HCT116 (cell line): Measurements from ENCODE around the gene SIGLEC5. TPM values are rescaled to one million over a fixed set of nuclear protein-coding genes. Genes with fewer than 3 reads are reported as not detected.

ENCODE experiments used
- ATAC-seq: fragments of 200-7000 bp; cut with Tn5 transposase; 2 replicates; pipeline ENCODE4 v1.9.1; 2020; ENCODE audit warnings: mild to moderate bottlenecking, moderate library complexity
- BruUV-seq: library from RNA; stranded (reverse); fragments of 400-500 nt; replicated peaks from 2 replicates; lab custom pipeline; 2021; lab: Mats Ljungman, UMichigan
- CTCF ChIA-PET: fragments of 300-600 bp; sonication (Branson Sonifier 250); formaldehyde crosslinking; loops from one replicate; lab custom pipeline; 2021; ENCODE audit warnings: antibody characterized with exemption; lab: Charles Lee
- POLR2A ChIA-PET: fragments of 300-600, 350-600 bp; sonication (Branson Sonifier 250); formaldehyde crosslinking; loops from one replicate; lab custom pipeline; 2021; ENCODE audit warnings: antibody characterized with exemption; lab: Charles Lee
- RAD21 ChIA-PET, 2 experiments: fragments of 300-600 bp; sonication (Branson Sonifier 250); formaldehyde crosslinking; loops; one replicate each; lab custom pipeline; 2023; ENCODE audit warnings: low total read pairs in 2 of 2; ENCODE audit not compliant: uncharacterized antibody in 2 of 2, unreplicated experiment in 2 of 2, low non-redundant PET in 1 of 2; lab: Charles Lee
- DNase-seq: peaks from one replicate; pipeline ENCODE4 v3.0.0-alpha.2; 2010; ENCODE audit warnings: low read depth, low spot score
- H2AFZ ChIP-seq: fragments of 200-600 bp; shearing (Covaris generic), sonication (generic); 2 replicates; pipeline ENCODE4 v1.6.1; 2017; ENCODE audit warnings: low read depth, mixed run types, mixed read lengths, antibody characterized with exemption, low read length; ENCODE audit not compliant: poor library complexity, severe bottlenecking
- H3K27ac ChIP-seq: 2 replicates; pipeline ENCODE4 v1.5.1; 2012; ENCODE audit warnings: low read depth, low read length
- H3K27me3 ChIP-seq: fragments of 200-600 bp; sonication (generic); 2 replicates; pipeline ENCODE4 v1.6.1; 2016; ENCODE audit warnings: mixed run types, low read length, mixed read lengths; ENCODE audit not compliant: insufficient read depth
- H3K36me3 ChIP-seq, 2 experiments: fragments of 200-500 bp in 1 of 2; fragments of 200-600 bp in 1 of 2; sonication (Bioruptor generic) in 1 of 2; sonication (generic) in 1 of 2; 2 replicates each; pipeline versions ENCODE4 v1.5.1 to v1.6.1; 2014 to 2016; ENCODE audit warnings: low read length in 2 of 2, inconsistent platforms in 1 of 2, mixed read lengths in 1 of 2, mixed run types in 1 of 2; ENCODE audit not compliant: insufficient read depth in 2 of 2, control insufficient read depth in 1 of 2
- H3K4me1 ChIP-seq, 2 experiments: fragments of 200-600 bp in 1 of 2; sonication (generic) in 1 of 2; 2 replicates each; pipeline versions ENCODE4 v1.5.1 to v1.6.1; 2012 to 2017; ENCODE audit warnings: low read length in 2 of 2, inconsistent platforms in 1 of 2, mild to moderate bottlenecking in 1 of 2, mixed read lengths in 1 of 2, mixed run types in 1 of 2, moderate library complexity in 1 of 2; ENCODE audit not compliant: insufficient read depth in 2 of 2, control insufficient read depth in 1 of 2
- H3K4me2 ChIP-seq: fragments of 200-600 bp; sonication (generic); 2 replicates; pipeline ENCODE4 v1.6.1; 2017; ENCODE audit warnings: mixed run types, low read length, mixed read lengths
- H3K4me3 ChIP-seq, 2 experiments: fragments of 200-600 bp in 1 of 2; sonication (generic) in 1 of 2; replicated peaks in 1 of 2; 2 replicates each; pipeline ENCODE4 v1.5.1; 2011 to 2016; ENCODE audit warnings: low read length in 2 of 2, control low read depth in 1 of 2, low read depth in 1 of 2, mild to moderate bottlenecking in 1 of 2, mixed read lengths in 1 of 2, mixed run types in 1 of 2
- H3K79me2 ChIP-seq: fragments of 200-600 bp; sonication (generic); 2 replicates; pipeline ENCODE4 v1.6.1; 2017; ENCODE audit warnings: mild to moderate bottlenecking, mixed run types, low read length, moderate library complexity, mixed read lengths; ENCODE audit not compliant: insufficient read depth
- H3K9ac ChIP-seq: fragments of 200-600 bp; sonication (generic); 2 replicates; pipeline ENCODE4 v1.6.1; 2016; ENCODE audit warnings: low read length, mixed read lengths
- H3K9me2 ChIP-seq: fragments of 200-600 bp; sonication (generic), shearing (Covaris generic); 2 replicates; pipeline ENCODE4 v1.6.1; 2017; ENCODE audit warnings: mixed run types, mild to moderate bottlenecking, moderate library complexity; ENCODE audit not compliant: insufficient read depth
- H3K9me3 ChIP-seq, 2 experiments: fragments of 200-500 bp in 1 of 2; fragments of 200-600 bp in 1 of 2; sonication (Bioruptor generic) in 1 of 2; sonication (generic) in 1 of 2; 2 replicates each; pipeline ENCODE4 v1.6.1; 2014 to 2017; ENCODE audit warnings: low read length in 2 of 2, mixed read lengths in 2 of 2, inconsistent platforms in 1 of 2, low read depth in 1 of 2, mild to moderate bottlenecking in 1 of 2, mixed run types in 1 of 2, moderate library complexity in 1 of 2; ENCODE audit not compliant: control insufficient read depth in 1 of 2, insufficient read depth in 1 of 2
- H4K20me1 ChIP-seq: fragments of 200-600 bp; sonication (generic), shearing (Covaris generic); 2 replicates; pipeline ENCODE4 v1.6.1; 2017; ENCODE audit warnings: mixed run types, mild to moderate bottlenecking, moderate library complexity; ENCODE audit not compliant: insufficient read depth
- CTCF ChIP-seq, 3 experiments: fragments of 200-600 bp in 1 of 3; sonication (generic) in 1 of 3; IDR thresholded peaks in 2 of 3; conservative IDR thresholded peaks in 1 of 3; 2 replicates each; pipeline ENCODE4 v1.5.1; 2012 to 2017; ENCODE audit warnings: low read depth in 2 of 3, low read length in 2 of 3, antibody characterized with exemption in 1 of 3, borderline replicate concordance in 1 of 3, control low read depth in 1 of 3, mild to moderate bottlenecking in 1 of 3, mixed read lengths in 1 of 3, mixed run types in 1 of 3, moderate library complexity in 1 of 3; ENCODE audit not compliant: insufficient read depth in 1 of 3
- EGR1 ChIP-seq: IDR thresholded peaks from 2 replicates; pipeline ENCODE4 v1.6.1; 2012; ENCODE audit warnings: low read depth
- ELF1 ChIP-seq: IDR thresholded peaks from 2 replicates; pipeline ENCODE4 v1.6.1; 2012; ENCODE audit warnings: low read depth, borderline replicate concordance
- EZH2 ChIP-seq: fragments of 200-600 bp; sonication (generic); IDR thresholded peaks from 2 replicates; pipeline ENCODE4 v1.6.1; 2017; ENCODE audit warnings: antibody characterized with exemption, mixed run types
- JUND ChIP-seq: IDR thresholded peaks from 2 replicates; pipeline ENCODE4 v1.6.1; 2012
- MAX ChIP-seq: IDR thresholded peaks from 2 replicates; pipeline ENCODE4 v1.6.1; 2012
- POLR2A ChIP-seq: IDR thresholded peaks from 2 replicates; pipeline ENCODE4 v1.7.0; 2011; ENCODE audit warnings: borderline replicate concordance; ENCODE audit not compliant: insufficient read depth, insufficient read length; ENCODE audit errors: extremely low read depth
- REST ChIP-seq: IDR thresholded peaks from 2 replicates; pipeline ENCODE4 v1.6.1; 2012; ENCODE audit warnings: low read depth
- SP1 ChIP-seq: IDR thresholded peaks from 2 replicates; pipeline ENCODE4 v1.6.1; 2012; ENCODE audit warnings: low read depth
- SRF ChIP-seq: IDR thresholded peaks from 2 replicates; pipeline ENCODE4 v1.6.1; 2012; ENCODE audit warnings: low read depth
- ZBTB33 ChIP-seq: IDR thresholded peaks from 2 replicates; pipeline ENCODE4 v1.6.1; 2011; ENCODE audit warnings: mild to moderate bottlenecking, low read length, moderate library complexity; ENCODE audit not compliant: insufficient replicate concordance; ENCODE audit errors: extremely low read depth
- ZFX ChIP-seq: fragments of 450-650 bp; IDR thresholded peaks from 2 replicates; pipeline ENCODE4 v1.6.1; 2017
- ZNF274 ChIP-seq: fragments of 200-500 bp; sonication (Bioruptor generic); IDR thresholded peaks from 2 replicates; pipeline ENCODE4 v1.6.1; 2014; ENCODE audit warnings: mild to moderate bottlenecking, low read depth, low read length, inconsistent platforms
- intact Hi-C: fragments of 100-400 bp; cut with micrococcal nuclease; formaldehyde crosslinking; loops from 2 replicates; pipeline ENCODE4 v1.10.0; 2022
- total RNA-seq: library from RNA; stranded (reverse); gene quantifications from one replicate; pipeline ENCODE4 v1.2.1, GENCODE V29; 2021; ENCODE audit not compliant: unreplicated experiment

The SIGLEC5 gene
- total RNA-seq, 1 experiment from 2014 or later: not detected

- no peaks in the 10 kb centered on the region for H4K20me1 ChIP-seq
- H3K79me2 ChIP-seq: no peaks in the 10 kb centered on the region
- no peak overlapping the region for H3K9ac ChIP-seq
- no peak overlapping the region for H2AFZ ChIP-seq
- no peak for TF ChIP-seq ELF1
- TF ChIP-seq EZH2: no peak
- TF ChIP-seq SP1: no peak
- no peak for TF ChIP-seq MAX
- TF ChIP-seq, all 23 proteins: peak for 0
- POLR2A ChIA-PET: no interaction called here
- ATAC-seq (no peak), DNase-seq (no peak)
- H3K36me3 ChIP-seq: 0 out of 4 replicates have a peak, but pooled peaks cover 0 to 2% of the 10 kb centered on the region in 2 experiments
- H3K27me3 ChIP-seq: no peaks in the 10 kb centered on the region
- CTCF ChIA-PET: no interaction called here
- no peak overlapping the region for H3K4me3 ChIP-seq
- no peak overlapping the region for H3K4me2 ChIP-seq
- no peak overlapping the region for H3K27ac ChIP-seq
- intact Hi-C loops: no loop called here
- peaks cover 4 to 12% of the 10 kb centered on the region in 2 experiments; a peak in 2 of 4 replicates for H3K4me1 ChIP-seq
- RAD21 ChIA-PET: no interaction called here
- no TSS peak for BruUV-seq
- peaks cover 7 to 9% of the 10 kb centered on the region in 2 experiments; a peak in 2 of 4 replicates for H3K9me3 ChIP-seq
- H3K9me2 ChIP-seq: no peaks in the 10 kb centered on the region
Measured at GRCh38 chr19:51592521-51592920, 37.7 kb downstream of the SIGLEC5 start.

- Histone ChIP-seq H3K9ac (no peak overlapping the region), H3K4me3 (no peak overlapping the region), H3K9me3 (peaks cover 7 to 20% of the 10 kb centered on the region in 2 experiments; a peak in 2 of 4 replicates), H3K4me2 (no peak overlapping the region), H3K27ac (no peak overlapping the region), H4K20me1 (no peaks in the 10 kb centered on the region), H3K27me3 (no peaks in the 10 kb centered on the region), H3K9me2 (no peaks in the 10 kb centered on the region), H3K4me1 (peaks cover 4 to 12% of the 10 kb centered on the region in 2 experiments; a peak in 2 of 4 replicates), H3K79me2 (no peaks in the 10 kb centered on the region), H3K36me3 (peaks cover 4 to 16% of the 10 kb centered on the region in 2 experiments; a peak in 3 of 4 replicates), H2AFZ (no peak overlapping the region)
- CTCF ChIA-PET: no interaction called here
- ATAC-seq (no peak), DNase-seq (no peak)
- intact Hi-C loops: no loop called here
- POLR2A ChIA-PET: no interaction called here
- RAD21 ChIA-PET: no interaction called here
- no TSS peak for BruUV-seq
- no peak for TF ChIP-seq POLR2A
- no peak for TF ChIP-seq REST
- no peak for TF ChIP-seq ZNF274
- no peak for TF ChIP-seq CTCF (IDR thresholded peaks at IDR 0.05 in 2 of 3, conservative IDR thresholded peaks at IDR 0.05 in 1 of 3; ENCODE audit: borderline replicate concordance in 1 of 3, insufficient read depth in 1 of 3, low read depth in 2 of 3, low read length in 2 of 3)
- TF ChIP-seq ELF1: no peak
- TF ChIP-seq SRF: no peak
- TF ChIP-seq JUND: no peak
- TF ChIP-seq EGR1: no peak
- TF ChIP-seq ZFX: no peak
- TF ChIP-seq ZBTB33: no peak
Measured at GRCh38 chr19:51590441-51590840, 39.8 kb downstream of the SIGLEC5 start.
